HG03342 (cell line): ENCODE data around the gene PADI6.
"Not testable (repeated sequence)": the region's sequence is repeated elsewhere in the genome, so short reads cannot be mapped to it uniquely, and the experiment has no call there.

Experiments
- ATAC-seq: cut with Tn5 transposase; IDR thresholded peaks from one replicate; pipeline ENCODE4 v1.9.1; 2021; ENCODE audit warnings: mild to moderate bottlenecking, moderate library complexity; ENCODE audit not compliant: unreplicated experiment

The PADI6 gene

GRCh38 chr1:17371896-17372295, at the start of gene PADI6:
Gene PADI6 (plus strand): TSS chr1:17372196. CDS start chr1:17372246, 50 bp downstream.
- no peak for ATAC-seq

- ATAC-seq = no peak
Measured at GRCh38 chr1:17328855-17329254, 43.1 kb upstream of the PADI6 start.

GRCh38 chr1:17329610-17330009, 42.4 kb upstream of the PADI6 start:
- no peak for ATAC-seq

- ATAC-seq = no peak
Measured at GRCh38 chr1:17330856-17331255, 41.1 kb upstream of the PADI6 start.

- no peak for ATAC-seq
Measured at GRCh38 chr1:17333081-17333480, 38.9 kb upstream of the PADI6 start.

GRCh38 chr1:17335821-17336710, 35.9 kb upstream of the PADI6 start:
- no peak for ATAC-seq

- ATAC-seq = no peak
Measured at GRCh38 chr1:17338706-17339493, 33.1 kb upstream of the PADI6 start.

GRCh38 chr1:17339521-17339920, 32.5 kb upstream of the PADI6 start:
- no peak for ATAC-seq

GRCh38 chr1:17340358-17340757, 31.6 kb upstream of the PADI6 start:
- ATAC-seq = no peak

- no peak for ATAC-seq
Measured at GRCh38 chr1:17342014-17342441, 30.0 kb upstream of the PADI6 start.

- ATAC-seq = not testable (repeated sequence)
Measured at GRCh38 chr1:17345506-17345905, 26.5 kb upstream of the PADI6 start.

GRCh38 chr1:17346046-17346789, 25.8 kb upstream of the PADI6 start:
- no peak for ATAC-seq

- ATAC-seq = no peak
Measured at GRCh38 chr1:17347769-17348592, 24.0 kb upstream of the PADI6 start.

- ATAC-seq = peak; percentile 63
Measured at GRCh38 chr1:17348593-17349234, 23.3 kb upstream of the PADI6 start.

GRCh38 chr1:17350083-17350482, 21.9 kb upstream of the PADI6 start:
- no peak for ATAC-seq

- no peak for ATAC-seq
Measured at GRCh38 chr1:17350928-17351446, 21.0 kb upstream of the PADI6 start.

- no peak for ATAC-seq
Measured at GRCh38 chr1:17351598-17352324, 20.2 kb upstream of the PADI6 start.

GRCh38 chr1:17352419-17352909, 19.5 kb upstream of the PADI6 start:
- no peak for ATAC-seq

GRCh38 chr1:17355898-17356297, 16.1 kb upstream of the PADI6 start:
- no peak for ATAC-seq
